AG09309 (cell line): ENCODE data around the gene COX15.
"Not testable (repeated sequence)": the region's sequence is repeated elsewhere in the genome, so short reads cannot be mapped to it uniquely, and the experiment has no call there.

Experiments used
- DNase-seq: peaks from one replicate; pipeline ENCODE4 v3.0.0-alpha.2; 2010; ENCODE audit warnings: low read depth
- H3K4me3 ChIP-seq: 2 replicates; pipeline ENCODE4 v1.5.1; 2011; ENCODE audit warnings: mild to moderate bottlenecking, low read depth, low read length, moderate library complexity; ENCODE audit not compliant: control insufficient read depth
- TF ChIP-seq, protein P1 (sequence below): IDR thresholded peaks from 2 replicates; pipeline ENCODE4 v1.5.1; 2011; ENCODE audit warnings: mild to moderate bottlenecking, low read depth, low read length, inconsistent platforms; ENCODE audit not compliant: insufficient read depth, control insufficient read depth; ENCODE audit errors: missing control alignments

Gene COX15

DNA sequence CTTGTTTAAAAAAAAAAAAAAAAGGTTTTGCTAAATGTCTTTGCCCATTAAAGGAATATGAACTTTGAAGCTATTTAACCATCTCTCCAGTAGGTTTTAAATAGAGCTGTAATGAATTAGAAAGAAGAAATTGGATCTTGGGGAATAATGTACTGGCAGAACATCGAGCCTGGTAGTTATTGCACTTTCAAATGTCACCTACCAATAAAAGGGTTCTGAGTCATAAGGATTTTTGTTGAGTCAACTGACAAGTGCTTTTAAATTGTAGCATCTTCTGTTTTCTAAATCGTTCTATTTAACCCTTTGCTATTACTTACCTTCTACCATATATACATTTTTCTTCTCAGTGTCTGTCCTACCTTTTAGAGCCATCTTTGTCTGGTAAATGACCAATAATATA is 10.8 kb upstream of the COX15 start:
- TF ChIP-seq, protein P1, sequence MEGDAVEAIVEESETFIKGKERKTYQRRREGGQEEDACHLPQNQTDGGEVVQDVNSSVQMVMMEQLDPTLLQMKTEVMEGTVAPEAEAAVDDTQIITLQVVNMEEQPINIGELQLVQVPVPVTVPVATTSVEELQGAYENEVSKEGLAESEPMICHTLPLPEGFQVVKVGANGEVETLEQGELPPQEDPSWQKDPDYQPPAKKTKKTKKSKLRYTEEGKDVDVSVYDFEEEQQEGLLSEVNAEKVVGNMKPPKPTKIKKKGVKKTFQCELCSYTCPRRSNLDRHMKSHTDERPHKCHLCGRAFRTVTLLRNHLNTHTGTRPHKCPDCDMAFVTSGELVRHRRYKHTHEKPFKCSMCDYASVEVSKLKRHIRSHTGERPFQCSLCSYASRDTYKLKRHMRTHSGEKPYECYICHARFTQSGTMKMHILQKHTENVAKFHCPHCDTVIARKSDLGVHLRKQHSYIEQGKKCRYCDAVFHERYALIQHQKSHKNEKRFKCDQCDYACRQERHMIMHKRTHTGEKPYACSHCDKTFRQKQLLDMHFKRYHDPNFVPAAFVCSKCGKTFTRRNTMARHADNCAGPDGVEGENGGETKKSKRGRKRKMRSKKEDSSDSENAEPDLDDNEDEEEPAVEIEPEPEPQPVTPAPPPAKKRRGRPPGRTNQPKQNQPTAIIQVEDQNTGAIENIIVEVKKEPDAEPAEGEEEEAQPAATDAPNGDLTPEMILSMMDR = no peak
- no peak overlapping the region for H3K4me3 ChIP-seq
- no peak for DNase-seq

DNA sequence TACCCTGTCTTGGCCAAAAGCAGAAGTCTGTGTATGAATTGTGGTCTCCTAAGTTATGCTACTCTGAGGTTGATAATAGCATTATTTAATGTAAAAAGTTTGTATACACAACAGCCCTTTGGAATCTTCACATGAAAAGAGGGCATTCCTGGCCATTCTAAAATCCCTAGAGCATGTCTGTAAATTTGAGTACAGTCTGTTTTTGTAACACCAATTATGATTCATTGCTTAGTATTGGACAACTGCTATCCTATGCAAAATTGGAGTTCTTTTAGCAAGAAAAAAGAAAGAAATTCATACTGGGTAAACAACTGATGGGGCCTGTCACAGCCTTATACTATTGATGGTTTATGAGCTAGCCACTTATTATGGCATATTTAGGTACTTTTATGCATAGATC is 10.3 kb upstream of the COX15 start:
- H3K4me3 ChIP-seq = no peak overlapping the region
- TF ChIP-seq, protein P1 = no peak

DNA sequence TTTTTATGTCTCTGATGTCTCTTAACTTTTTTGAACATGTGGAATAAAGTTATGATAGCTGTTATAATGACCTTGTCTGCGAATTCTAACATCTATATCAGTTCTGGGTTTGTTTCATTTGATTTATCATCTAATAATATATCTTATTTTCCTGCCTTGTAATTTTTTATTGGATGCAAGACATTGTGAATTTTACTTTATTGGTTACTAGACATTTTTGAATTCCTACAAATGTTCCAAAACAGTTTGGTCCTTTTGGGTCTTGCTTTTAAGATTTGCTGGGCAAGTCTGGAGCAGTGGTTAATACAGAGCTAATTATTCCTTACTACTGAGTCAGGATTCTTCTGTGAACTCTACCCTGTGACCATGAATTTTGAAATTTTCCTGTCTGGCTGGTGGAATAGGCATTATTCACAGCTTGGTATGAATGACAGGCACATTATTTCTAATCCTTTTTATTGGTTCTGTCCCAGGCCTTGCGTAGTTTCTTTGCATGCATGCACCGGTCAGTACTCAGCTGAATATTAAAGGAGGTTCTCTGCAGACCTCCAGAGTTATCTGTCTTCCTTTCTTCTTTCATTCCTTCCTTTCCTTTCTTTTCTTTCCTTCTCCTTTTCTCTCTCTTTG is 9.1 kb upstream of the COX15 start:
- H3K4me3 ChIP-seq = no peak overlapping the region
- DNase-seq = no peak
- TF ChIP-seq, protein P1 = no peak

More for the DNA sequence above, 10.3 kb upstream of the COX15 start:
- no peak for DNase-seq

DNA sequence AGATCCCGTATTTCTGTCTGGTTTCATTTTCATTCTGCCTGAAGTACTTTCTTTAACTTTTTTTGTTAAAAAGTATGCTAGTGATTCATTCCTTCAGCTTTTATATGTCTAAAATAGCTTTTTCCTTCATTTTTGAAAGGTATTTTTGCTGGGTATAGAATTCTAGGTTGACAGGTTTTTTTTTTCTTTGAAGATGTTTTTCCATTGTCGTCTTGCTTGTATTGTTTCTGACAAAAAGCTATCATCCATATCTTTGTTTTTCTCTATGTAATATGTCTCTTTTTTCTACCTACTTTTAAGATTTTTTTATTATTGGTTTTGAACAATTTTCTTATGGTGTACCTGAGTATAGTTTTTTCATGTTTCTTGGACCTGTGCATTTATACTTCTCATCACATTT is 8.3 kb upstream of the COX15 start:
- TF ChIP-seq, protein P1 = no peak
- H3K4me3 ChIP-seq = no peak overlapping the region
- DNase-seq = no peak

DNA sequence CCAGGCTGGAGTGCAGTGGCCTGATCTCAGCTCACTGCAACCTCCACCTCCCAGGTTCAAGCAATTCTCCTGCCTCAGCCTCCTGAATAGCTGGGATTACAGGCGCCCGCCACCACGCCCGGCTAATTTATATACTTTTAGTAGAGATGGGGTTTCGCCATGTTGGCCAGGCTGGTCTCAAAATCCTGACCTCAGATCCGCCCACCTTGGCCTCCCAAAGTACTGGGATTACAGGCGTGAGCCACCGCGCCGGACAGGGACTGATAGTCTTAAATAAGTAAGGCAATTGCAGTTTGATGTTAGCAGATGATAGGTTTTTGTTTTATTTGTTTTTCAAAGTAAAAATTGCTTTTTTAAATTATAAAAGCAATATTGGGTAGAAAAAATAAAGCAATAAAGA is 2.2 kb upstream of the COX15 start:
- H3K4me3 ChIP-seq, DNase-seq: not testable (repeated sequence)

DNA sequence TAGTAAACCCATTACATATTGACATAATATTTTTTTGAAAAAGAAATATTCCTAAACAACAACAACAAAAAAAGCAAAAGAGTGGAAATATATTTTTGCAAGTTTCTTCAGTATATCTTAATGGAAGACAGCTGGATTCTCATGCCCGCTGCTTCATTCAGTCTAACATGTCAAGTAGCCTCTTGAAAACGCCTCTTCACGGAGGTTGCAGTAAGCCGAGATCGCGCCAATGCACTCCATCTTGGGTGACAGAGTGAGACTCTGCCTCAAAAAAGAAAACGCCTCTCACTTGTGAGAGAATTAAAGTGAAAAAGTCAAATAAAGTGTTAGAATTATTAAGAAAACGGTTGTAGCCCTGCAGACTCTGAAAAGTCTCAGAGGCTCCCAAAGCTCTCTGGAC is 1.4 kb upstream of the COX15 start:
- DNase-seq = no peak
- TF ChIP-seq, protein P1 = no peak
- H3K4me3 ChIP-seq = peak overlapping the region; percentile 5

DNA sequence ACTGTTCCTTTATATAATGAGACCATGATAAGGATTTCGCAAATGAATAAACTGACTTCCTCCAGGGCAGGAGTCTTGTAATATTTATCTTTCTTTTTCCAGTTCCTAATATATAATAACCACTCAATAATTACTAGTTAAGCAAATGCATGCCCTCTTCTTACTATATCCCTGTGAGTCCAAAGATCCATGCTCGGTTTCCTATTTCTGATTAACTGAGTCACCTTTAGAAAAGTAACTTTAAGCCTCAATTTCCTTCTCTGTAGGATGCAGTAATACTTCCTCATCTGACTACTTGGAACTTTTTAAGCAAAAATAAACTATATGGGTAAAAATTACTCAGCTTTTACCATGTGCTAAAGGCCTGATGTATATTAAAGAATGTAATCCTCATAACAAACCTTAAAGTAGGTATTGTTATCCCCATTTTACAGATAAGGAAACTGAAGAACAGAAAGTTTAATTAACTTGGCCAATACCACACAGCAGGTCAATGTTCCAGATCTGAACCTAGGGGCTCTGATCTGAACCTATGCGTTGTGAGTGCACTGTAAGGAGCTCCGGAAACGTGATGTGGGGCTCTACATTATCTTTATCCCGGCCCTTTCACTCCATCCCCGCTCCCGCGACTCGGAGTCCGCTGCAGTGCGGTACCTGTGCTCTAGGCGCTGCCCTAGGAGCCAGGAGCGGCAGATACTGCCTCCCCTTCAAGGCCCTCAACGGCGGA is 458 bp downstream of the COX15 start:
- peak overlapping the region; percentile 51 for H3K4me3 ChIP-seq
- TF ChIP-seq, protein P1 = peak; percentile 4
- no peak for DNase-seq
